SK-N-SH (cell line): Measurements from ENCODE around the gene CCL23. TPM values are rescaled to one million over a fixed set of nuclear protein-coding genes. Genes with fewer than 3 reads are reported as not detected.

ENCODE experiments used
- CTCF ChIA-PET: fragments of 300-600, 350-600 bp; formaldehyde crosslinking; extraction: SDS; loops from one replicate; lab custom pipeline; 2021; lab: Yijun Ruan, JAX
- POLR2A ChIA-PET: fragments of 350-600 bp; sonication (Branson Sonifier 250); formaldehyde crosslinking; extraction: SDS; loops from one replicate; lab custom pipeline; 2020; ENCODE audit warnings: antibody characterized with exemption, inconsistent platforms; lab: Yijun Ruan, JAX
- DNase-seq: peaks from one replicate; pipeline ENCODE4 v3.0.0; 2012
- H2AFZ ChIP-seq: fragments of 200-600 bp; sonication (generic); 2 replicates; pipeline ENCODE4 v1.8.1; 2016; ENCODE audit warnings: antibody characterized with exemption, mild to moderate bottlenecking, low read depth
- H3F3A ChIP-seq: fragments of 200-600 bp; sonication (generic); replicated peaks from 2 replicates; pipeline ENCODE3; 2016; ENCODE audit warnings: antibody characterized with exemption, mild to moderate bottlenecking; ENCODE audit not compliant: insufficient read depth
- H3K27ac ChIP-seq, 2 experiments: fragments of 200-500 bp in 1 of 2; fragments of 200-600 bp in 1 of 2; sonication (Bioruptor generic) in 1 of 2; sonication (generic), shearing (Covaris generic) in 1 of 2; 2 replicates each; pipeline versions ENCODE4 v1.5.1 to v1.6.1; 2014 to 2016; ENCODE audit warnings: low read depth in 2 of 2, inconsistent platforms in 1 of 2, low read length in 1 of 2, mild to moderate bottlenecking in 1 of 2, mixed read lengths in 1 of 2
- H3K27me3 ChIP-seq: fragments of 200-600 bp; sonication (generic), shearing (Covaris generic); 2 replicates; pipeline ENCODE4 v1.6.1; 2016; ENCODE audit warnings: mixed run types; ENCODE audit not compliant: insufficient read depth
- H3K36me3 ChIP-seq, 2 experiments: fragments of 200-500 bp in 1 of 2; fragments of 200-600 bp in 1 of 2; sonication (Bioruptor generic) in 1 of 2; sonication (generic) in 1 of 2; replicated peaks in 1 of 2; 2 replicates each; pipeline versions ENCODE3 to v1.5.1; 2014 to 2016; ENCODE audit warnings: low read length in 1 of 2, mild to moderate bottlenecking in 1 of 2; ENCODE audit not compliant: insufficient read depth in 2 of 2, control insufficient read depth in 1 of 2
- H3K4me1 ChIP-seq, 2 experiments: fragments of 200-500 bp in 1 of 2; fragments of 200-600 bp in 1 of 2; sonication (Bioruptor generic) in 1 of 2; sonication (generic), shearing (Covaris generic) in 1 of 2; 2 replicates each; pipeline versions ENCODE4 v1.5.1 to v1.6.1; 2014 to 2016; ENCODE audit warnings: low read depth in 1 of 2, low read length in 1 of 2, mixed run types in 1 of 2; ENCODE audit not compliant: insufficient read depth in 2 of 2, control insufficient read depth in 1 of 2
- H3K4me2 ChIP-seq: fragments of 200-600 bp; sonication (generic), shearing (Covaris generic); 2 replicates; pipeline ENCODE4 v1.6.1; 2017; ENCODE audit warnings: mixed run types
- H3K4me3 ChIP-seq, 2 experiments: fragments of 200-500 bp in 1 of 2; fragments of 200-600 bp in 1 of 2; sonication (Bioruptor generic) in 1 of 2; sonication (generic), shearing (Covaris generic) in 1 of 2; 2 replicates each; pipeline versions ENCODE4 v1.5.1 to v1.8.1; 2014 to 2016; ENCODE audit warnings: low read depth in 2 of 2, inconsistent platforms in 1 of 2, low read length in 1 of 2, mild to moderate bottlenecking in 1 of 2, mixed read lengths in 1 of 2, moderate library complexity in 1 of 2
- H3K79me2 ChIP-seq: fragments of 200-600 bp; sonication (generic); 2 replicates; pipeline ENCODE4 v1.8.1; 2017; ENCODE audit warnings: mild to moderate bottlenecking; ENCODE audit not compliant: insufficient read depth
- H3K9ac ChIP-seq: fragments of 200-600 bp; sonication (generic); 2 replicates; pipeline ENCODE4 v1.6.1; 2017; ENCODE audit warnings: mixed run types
- H3K9me2 ChIP-seq: fragments of 200-600 bp; sonication (generic); 2 replicates; pipeline ENCODE4 v1.6.1; 2017; ENCODE audit warnings: mixed run types
- H3K9me3 ChIP-seq: fragments of 200-600 bp; sonication (generic); 2 replicates; pipeline ENCODE4 v1.6.1; 2017; ENCODE audit warnings: mixed run types, mild to moderate bottlenecking, moderate library complexity
- H4K20me1 ChIP-seq: fragments of 200-600 bp; sonication (generic); 2 replicates; pipeline ENCODE4 v1.6.1; 2017; ENCODE audit warnings: mild to moderate bottlenecking, mixed run types; ENCODE audit not compliant: insufficient read depth
- EP300 ChIP-seq, 2 experiments: IDR thresholded peaks; 2 replicates each; pipeline versions ENCODE4 v1.4.0 to v1.6.1; 2012; ENCODE audit warnings: borderline replicate concordance in 1 of 2, low read depth in 1 of 2, low read length in 1 of 2
- GATA2 ChIP-seq: sonication (generic); formaldehyde crosslinking; IDR thresholded peaks from 2 replicates; pipeline ENCODE4 v1.5.0; 2020; ENCODE audit warnings: mild to moderate bottlenecking, missing genetic modification reagents
- MEF2A ChIP-seq: IDR thresholded peaks from 2 replicates; pipeline ENCODE4 v1.4.0; 2012; ENCODE audit warnings: low read depth, borderline replicate concordance
- POLR2AphosphoS5 ChIP-seq: IDR thresholded peaks from 2 replicates; pipeline ENCODE4 v1.6.1; 2012; ENCODE audit warnings: low read depth, low read length
- SMC3 ChIP-seq: IDR thresholded peaks from 2 replicates; pipeline ENCODE4 v1.6.1; 2012; ENCODE audit warnings: low read depth, low read length, improper control_type of control experiment
- TEAD4 ChIP-seq: IDR thresholded peaks from 2 replicates; pipeline ENCODE4 v1.4.0; 2012; ENCODE audit warnings: mild to moderate bottlenecking, borderline replicate concordance; ENCODE audit not compliant: insufficient read depth
- USF2 ChIP-seq: fragments of 150-350 bp; IDR thresholded peaks from 2 replicates; pipeline ENCODE4 v1.6.1; 2017; ENCODE audit warnings: antibody characterized with exemption, low read length, low read depth, borderline replicate concordance
- YY1 ChIP-seq: IDR thresholded peaks from 2 replicates; pipeline ENCODE4 v1.4.0; 2012; ENCODE audit warnings: low read depth, mild to moderate bottlenecking
- WGBS: methylation state at CpG from one replicate; pipeline ENCODE4 v1.1.6; 2017; ENCODE audit warnings: low lambda C conversion rate; 5-methylcytosine and 5-hydroxymethylcytosine counted together
- polyA plus RNA-seq, 3 experiments: library from polyadenylated mRNA; depleted of rRNA; stranded (reverse); fragments of >200 nt; gene quantifications; 2 replicates each; pipeline ENCODE4 v1.2.3, GENCODE V29; 2012
- TF ChIP-seq, protein P1 (sequence below): IDR thresholded peaks from 2 replicates; pipeline ENCODE4 v1.6.1; 2012; ENCODE audit warnings: mild to moderate bottlenecking, low read depth, low read length, moderate library complexity
- TF ChIP-seq, protein P2 (sequence below): IDR thresholded peaks from 2 replicates; pipeline ENCODE4 v1.4.0; 2012; ENCODE audit warnings: low read depth, borderline replicate concordance

CCL23 gene
- polyA plus RNA-seq, 1 of the 3 experiments (the other 2 are of a cell fraction), result not detected

DNA sequence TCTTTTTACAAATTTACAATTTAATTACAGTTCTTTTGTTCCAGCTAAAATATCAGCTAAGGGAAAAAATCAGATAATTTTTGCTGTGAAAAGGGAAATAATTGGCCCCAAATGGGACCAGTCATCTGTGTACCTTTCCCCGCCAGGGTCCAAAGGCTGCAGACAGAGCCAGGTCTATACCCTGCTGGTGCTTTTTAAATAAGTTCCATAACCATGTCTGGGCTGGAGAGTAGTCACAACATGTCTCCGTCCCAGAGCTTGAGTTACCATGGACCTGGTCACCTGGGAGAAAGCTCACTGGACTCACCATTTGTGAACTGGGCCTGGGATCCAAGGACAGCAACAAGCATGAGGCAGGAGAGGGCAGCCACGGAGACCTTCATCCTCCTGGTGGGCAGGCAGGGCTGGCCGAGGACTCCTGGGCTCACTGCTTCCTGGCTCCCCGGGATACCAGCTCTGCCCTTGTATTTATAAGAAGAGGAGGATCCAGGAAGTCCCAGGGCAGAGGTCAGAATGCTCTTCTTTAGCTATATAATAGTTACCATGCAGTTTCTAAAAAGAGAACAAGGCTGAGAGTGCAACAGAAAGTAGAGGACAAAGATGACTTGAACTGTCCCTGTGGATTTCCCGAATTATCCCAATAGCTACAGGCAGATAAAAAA, 16.5 kb downstream of the CCL23 start, which contains the start of gene CCL15 (continued):
- TF ChIP-seq, protein P1, sequence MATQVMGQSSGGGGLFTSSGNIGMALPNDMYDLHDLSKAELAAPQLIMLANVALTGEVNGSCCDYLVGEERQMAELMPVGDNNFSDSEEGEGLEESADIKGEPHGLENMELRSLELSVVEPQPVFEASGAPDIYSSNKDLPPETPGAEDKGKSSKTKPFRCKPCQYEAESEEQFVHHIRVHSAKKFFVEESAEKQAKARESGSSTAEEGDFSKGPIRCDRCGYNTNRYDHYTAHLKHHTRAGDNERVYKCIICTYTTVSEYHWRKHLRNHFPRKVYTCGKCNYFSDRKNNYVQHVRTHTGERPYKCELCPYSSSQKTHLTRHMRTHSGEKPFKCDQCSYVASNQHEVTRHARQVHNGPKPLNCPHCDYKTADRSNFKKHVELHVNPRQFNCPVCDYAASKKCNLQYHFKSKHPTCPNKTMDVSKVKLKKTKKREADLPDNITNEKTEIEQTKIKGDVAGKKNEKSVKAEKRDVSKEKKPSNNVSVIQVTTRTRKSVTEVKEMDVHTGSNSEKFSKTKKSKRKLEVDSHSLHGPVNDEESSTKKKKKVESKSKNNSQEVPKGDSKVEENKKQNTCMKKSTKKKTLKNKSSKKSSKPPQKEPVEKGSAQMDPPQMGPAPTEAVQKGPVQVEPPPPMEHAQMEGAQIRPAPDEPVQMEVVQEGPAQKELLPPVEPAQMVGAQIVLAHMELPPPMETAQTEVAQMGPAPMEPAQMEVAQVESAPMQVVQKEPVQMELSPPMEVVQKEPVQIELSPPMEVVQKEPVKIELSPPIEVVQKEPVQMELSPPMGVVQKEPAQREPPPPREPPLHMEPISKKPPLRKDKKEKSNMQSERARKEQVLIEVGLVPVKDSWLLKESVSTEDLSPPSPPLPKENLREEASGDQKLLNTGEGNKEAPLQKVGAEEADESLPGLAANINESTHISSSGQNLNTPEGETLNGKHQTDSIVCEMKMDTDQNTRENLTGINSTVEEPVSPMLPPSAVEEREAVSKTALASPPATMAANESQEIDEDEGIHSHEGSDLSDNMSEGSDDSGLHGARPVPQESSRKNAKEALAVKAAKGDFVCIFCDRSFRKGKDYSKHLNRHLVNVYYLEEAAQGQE, result no peak
- no peak for TF ChIP-seq GATA2 (CRISPR knock-in tag)
- TF ChIP-seq, protein P2, sequence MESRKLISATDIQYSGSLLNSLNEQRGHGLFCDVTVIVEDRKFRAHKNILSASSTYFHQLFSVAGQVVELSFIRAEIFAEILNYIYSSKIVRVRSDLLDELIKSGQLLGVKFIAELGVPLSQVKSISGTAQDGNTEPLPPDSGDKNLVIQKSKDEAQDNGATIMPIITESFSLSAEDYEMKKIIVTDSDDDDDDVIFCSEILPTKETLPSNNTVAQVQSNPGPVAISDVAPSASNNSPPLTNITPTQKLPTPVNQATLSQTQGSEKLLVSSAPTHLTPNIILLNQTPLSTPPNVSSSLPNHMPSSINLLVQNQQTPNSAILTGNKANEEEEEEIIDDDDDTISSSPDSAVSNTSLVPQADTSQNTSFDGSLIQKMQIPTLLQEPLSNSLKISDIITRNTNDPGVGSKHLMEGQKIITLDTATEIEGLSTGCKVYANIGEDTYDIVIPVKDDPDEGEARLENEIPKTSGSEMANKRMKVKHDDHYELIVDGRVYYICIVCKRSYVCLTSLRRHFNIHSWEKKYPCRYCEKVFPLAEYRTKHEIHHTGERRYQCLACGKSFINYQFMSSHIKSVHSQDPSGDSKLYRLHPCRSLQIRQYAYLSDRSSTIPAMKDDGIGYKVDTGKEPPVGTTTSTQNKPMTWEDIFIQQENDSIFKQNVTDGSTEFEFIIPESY, result no peak
- no peak for TF ChIP-seq YY1
- TF ChIP-seq EP300 (IDR thresholded peaks at IDR 0.05; ENCODE audit: borderline replicate concordance in 1 of 2, low read depth in 1 of 2, low read length in 1 of 2), result no peak

DNA sequence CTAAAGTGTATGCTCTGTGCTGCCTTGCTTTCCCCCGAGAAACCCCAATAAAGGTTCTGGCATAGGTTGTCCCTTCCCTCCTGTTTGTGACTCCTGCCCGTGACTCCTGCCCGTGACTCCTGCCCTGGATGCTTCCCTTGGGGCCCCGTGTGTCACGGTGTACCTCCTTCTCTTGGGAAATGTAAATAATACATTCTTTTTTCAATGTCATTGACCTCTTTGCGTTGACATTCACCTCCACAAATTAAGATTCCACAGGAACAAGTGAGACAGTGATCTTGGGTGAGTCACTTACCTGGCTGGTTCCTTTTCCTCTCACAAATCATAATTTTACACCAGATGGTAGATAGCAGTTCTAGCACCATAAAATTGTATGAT, 17.1 kb downstream of the CCL23 start:
- H3K79me2 ChIP-seq, result no peaks in the 10 kb centered on the region
- H3K27ac ChIP-seq, result no peak overlapping the region
- H3K9ac ChIP-seq, result no peak overlapping the region
- no peaks in the 10 kb centered on the region for H3K4me1 ChIP-seq
- ChIA-PET CTCF (no interaction called here), POLR2A (no interaction called here)
- 5% methylated on average over 6 of the region's 6 CpGs for WGBS
- no peak for DNase-seq
- no peaks in the 10 kb centered on the region for H3F3A ChIP-seq
- no peak overlapping the region for H3K4me2 ChIP-seq
- no peaks in the 10 kb centered on the region; the same call in 1 of the 2 replicates for H3K27me3 ChIP-seq
- H4K20me1 ChIP-seq, result no peaks in the 10 kb centered on the region
- H3K36me3 ChIP-seq, result no peaks in the 10 kb centered on the region
- no peak overlapping the region for H2AFZ ChIP-seq
- no peaks in the 10 kb centered on the region for H3K9me3 ChIP-seq
- no peaks in the 10 kb centered on the region for H3K9me2 ChIP-seq
- no peak for TF ChIP-seq EP300 (IDR thresholded peaks at IDR 0.05; ENCODE audit: borderline replicate concordance in 1 of 2, low read depth in 1 of 2, low read length in 1 of 2)
- no peak for TF ChIP-seq MEF2A
- TF ChIP-seq POLR2AphosphoS5, result no peak
- TF ChIP-seq TEAD4, result no peak
- TF ChIP-seq SMC3, result no peak
- no peak for TF ChIP-seq USF2
- H3K4me3 ChIP-seq, result no peak overlapping the region
